Stimulated activated CD4-positive, alpha-beta T cell treated with anti-CD3 and anti-CD28 coated beads, Interleukin-15, amount 100 ng/mL, for 24 hours (primary cell): ENCODE measurements around the gene UGCG.
"Not testable (repeated sequence)": the region's sequence is repeated elsewhere in the genome, so short reads cannot be mapped to it uniquely, and the experiment has no call there.

Experiments used
- DNase-seq: peaks from one replicate; pipeline ENCODE4 v3.0.0-alpha.2; 2020

Gene UGCG

GRCh38 chr9:111891910-111892499, 4.6 kb upstream of the UGCG start:
- no peak for DNase-seq

- peak; percentile 41 for DNase-seq
Observed at GRCh38 chr9:111896942-111897600, 457 bp downstream of the UGCG start.

- DNase-seq = peak; percentile 24
Observed at GRCh38 chr9:111897601-111898137, 1.1 kb downstream of the UGCG start.

- DNase-seq = no peak
Observed at GRCh38 chr9:111898331-111899096, 1.9 kb downstream of the UGCG start.

- no peak for DNase-seq
Observed at GRCh38 chr9:111900151-111900857, 3.7 kb downstream of the UGCG start.

GRCh38 chr9:111900858-111901612, 4.4 kb downstream of the UGCG start:
- no peak for DNase-seq

- no peak for DNase-seq
Observed at GRCh38 chr9:111902391-111903139, 6.0 kb downstream of the UGCG start.

GRCh38 chr9:111903535-111903934, 6.9 kb downstream of the UGCG start:
- DNase-seq = not testable (repeated sequence)

GRCh38 chr9:111904026-111904425, 7.4 kb downstream of the UGCG start:
- no peak for DNase-seq

- DNase-seq = no peak
Observed at GRCh38 chr9:111904891-111905291, 8.3 kb downstream of the UGCG start.

- DNase-seq = no peak
Observed at GRCh38 chr9:111907147-111907546, 10.5 kb downstream of the UGCG start.

- DNase-seq = no peak
Observed at GRCh38 chr9:111909444-111909843, 12.8 kb downstream of the UGCG start.

- DNase-seq = peak; percentile 32
Observed at GRCh38 chr9:111910428-111910827, 13.8 kb downstream of the UGCG start.

- no peak for DNase-seq
Observed at GRCh38 chr9:111913159-111913558, 16.5 kb downstream of the UGCG start.

GRCh38 chr9:111914749-111915424, 18.3 kb downstream of the UGCG start:
- no peak for DNase-seq

- no peak for DNase-seq
Observed at GRCh38 chr9:111915425-111915758, 18.8 kb downstream of the UGCG start.

GRCh38 chr9:111916234-111916645, 19.6 kb downstream of the UGCG start:
- DNase-seq = peak; percentile 50

- no peak for DNase-seq
Observed at GRCh38 chr9:111917201-111917600, 20.6 kb downstream of the UGCG start.

- no peak for DNase-seq
Observed at GRCh38 chr9:111917980-111918379, 21.4 kb downstream of the UGCG start.

GRCh38 chr9:111919875-111920274, 23.3 kb downstream of the UGCG start:
- DNase-seq = no peak

- no peak for DNase-seq
Observed at GRCh38 chr9:111920531-111920930, 23.9 kb downstream of the UGCG start.
